NCI-H1436 treated with DMSO at 0.1 percent for 48 hours (cell line): ENCODE results near the gene SORCS2.

Source experiments
- DNase-seq: peaks from one replicate; lab custom pipeline; 2025; lab: John Stamatoyannopoulos, UW

The SORCS2 gene

DNA sequence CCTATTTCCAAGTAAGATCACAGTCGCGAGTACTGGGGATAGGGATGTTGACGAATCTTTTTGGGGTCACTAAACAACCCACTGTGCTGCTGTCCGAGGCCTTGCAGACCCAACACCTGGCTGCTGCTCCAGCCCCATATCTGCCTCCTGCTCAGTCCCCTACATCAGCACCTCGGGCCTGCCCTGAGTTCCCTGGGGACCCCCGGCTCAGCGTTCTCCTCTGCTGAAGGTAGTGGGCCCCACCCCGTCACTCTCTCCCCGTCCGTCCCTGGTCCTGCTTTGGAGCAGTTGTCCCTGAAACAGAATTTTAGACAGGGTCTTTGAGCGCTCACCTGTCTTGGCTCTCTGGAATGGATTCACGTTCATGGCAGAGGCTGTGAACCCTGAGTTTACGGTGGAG is 444.8 kb downstream of the SORCS2 start:
- DNase-seq: no peak

DNA sequence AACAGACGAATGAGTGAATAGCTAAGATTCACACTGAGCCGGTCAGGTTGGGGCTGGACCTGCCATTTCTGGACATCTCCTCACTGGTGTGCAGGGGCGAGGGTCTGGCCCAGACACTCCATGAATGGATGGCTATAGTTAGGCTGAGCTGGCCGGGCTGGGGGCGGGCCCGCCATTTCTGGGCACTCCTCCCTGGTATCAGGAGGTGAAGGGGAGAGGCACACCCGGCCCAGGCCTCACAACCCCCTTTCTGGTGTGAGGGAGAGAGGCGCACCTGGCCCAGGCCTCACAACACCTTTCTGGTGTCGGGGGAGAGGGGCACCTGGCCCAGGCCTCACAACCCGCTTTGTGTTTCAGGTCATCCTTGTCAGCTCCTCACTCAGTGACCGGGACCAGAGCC is 445.6 kb downstream of the SORCS2 start:
- no peak for DNase-seq

DNA sequence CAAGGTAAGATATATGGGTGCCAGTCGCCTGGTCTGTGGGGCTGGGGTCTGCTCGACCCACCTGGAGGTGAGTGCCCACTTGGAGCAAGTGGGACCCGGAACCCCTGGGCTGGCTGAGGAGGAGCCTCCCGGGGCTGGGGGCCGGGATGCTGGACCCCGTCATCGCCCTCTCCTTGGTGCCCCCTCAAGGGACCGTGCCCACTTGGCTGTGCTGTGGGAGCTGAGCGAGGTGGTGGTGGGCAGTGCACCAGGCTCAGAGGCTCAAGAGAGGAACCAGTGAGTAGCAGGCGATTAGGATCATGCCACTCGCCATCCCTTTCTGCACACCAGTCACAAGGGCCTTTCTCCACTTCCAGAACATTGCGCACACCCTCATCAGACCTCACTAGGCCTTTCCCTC is 446.2 kb downstream of the SORCS2 start:
- no peak for DNase-seq

DNA sequence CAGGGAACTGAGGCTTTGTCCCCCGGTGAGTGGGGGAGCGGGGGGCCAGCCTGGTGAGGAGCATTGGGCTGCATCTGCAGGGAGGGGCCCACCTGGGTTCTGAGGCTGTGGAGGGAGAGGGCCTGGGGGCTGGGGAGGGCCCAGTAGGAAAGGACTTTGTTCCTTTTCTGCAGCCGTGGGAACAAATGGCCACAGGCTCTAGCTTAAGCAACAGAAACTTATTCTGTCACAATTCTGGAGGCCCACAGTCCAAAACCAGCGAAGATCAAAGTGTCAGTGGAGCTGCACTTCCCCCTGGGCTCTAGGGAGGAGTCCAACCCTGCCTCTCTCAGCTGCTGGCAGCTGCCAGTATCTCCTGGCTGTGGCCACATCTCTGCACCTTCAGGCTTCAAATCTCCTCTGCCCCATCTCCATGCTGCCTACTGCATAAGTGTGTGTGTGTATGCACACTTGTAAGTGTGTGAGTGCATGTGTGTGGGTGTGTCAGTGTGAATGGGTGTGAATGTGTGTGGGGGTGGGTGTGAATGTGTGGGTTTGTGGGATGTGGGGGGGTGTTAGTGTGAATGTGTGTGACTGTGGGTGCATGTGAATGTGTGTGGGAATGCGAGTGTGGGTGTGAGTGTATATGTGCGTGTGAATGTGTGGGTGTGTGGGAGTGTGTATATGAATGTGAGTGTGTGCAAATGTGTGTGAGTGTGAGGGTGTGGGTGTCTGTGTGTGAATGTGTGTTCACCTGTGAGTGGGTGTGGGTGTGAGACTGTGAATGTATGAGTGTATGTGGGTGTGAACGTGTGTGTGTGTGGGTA is 446.8 kb downstream of the SORCS2 start:
- DNase-seq: no peak

DNA sequence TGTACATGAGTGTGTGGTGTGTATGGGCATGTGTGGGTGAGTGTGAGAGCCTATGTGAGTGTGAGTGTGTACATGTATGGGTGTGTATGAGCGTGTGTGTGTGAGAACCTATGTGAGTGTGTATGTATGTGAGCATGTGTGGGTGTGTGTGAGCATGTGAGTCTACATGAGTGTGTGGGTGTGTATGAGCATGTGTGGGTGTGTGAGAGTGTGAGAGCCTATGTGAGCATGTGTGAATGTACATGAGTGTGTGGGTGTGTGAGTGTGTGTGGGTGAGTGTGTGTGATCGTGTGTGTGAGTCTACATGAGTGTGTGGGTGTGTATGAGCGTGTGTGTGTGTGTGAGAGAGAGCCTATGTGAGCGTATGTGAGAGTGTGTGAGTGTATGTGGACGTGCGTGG is 447.8 kb downstream of the SORCS2 start:
- DNase-seq: no peak

DNA sequence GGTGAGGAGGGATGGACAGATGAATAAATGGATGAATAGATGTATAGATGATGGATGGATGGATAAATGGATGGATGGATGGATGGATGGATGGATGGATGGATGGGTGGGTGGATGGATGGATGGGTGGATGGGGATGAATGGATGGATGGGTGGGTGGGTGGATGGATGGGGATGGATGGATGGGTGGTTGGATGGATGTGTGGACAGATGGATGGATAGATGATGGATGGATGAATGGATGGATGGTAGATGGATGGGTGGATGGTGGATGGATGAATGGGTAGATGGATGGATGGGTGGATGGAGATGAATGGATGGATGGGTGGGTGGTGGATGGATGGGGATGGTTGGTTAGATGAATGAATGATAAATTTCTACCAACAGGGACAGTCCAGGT is 449.4 kb downstream of the SORCS2 start:
- DNase-seq: no peak

DNA sequence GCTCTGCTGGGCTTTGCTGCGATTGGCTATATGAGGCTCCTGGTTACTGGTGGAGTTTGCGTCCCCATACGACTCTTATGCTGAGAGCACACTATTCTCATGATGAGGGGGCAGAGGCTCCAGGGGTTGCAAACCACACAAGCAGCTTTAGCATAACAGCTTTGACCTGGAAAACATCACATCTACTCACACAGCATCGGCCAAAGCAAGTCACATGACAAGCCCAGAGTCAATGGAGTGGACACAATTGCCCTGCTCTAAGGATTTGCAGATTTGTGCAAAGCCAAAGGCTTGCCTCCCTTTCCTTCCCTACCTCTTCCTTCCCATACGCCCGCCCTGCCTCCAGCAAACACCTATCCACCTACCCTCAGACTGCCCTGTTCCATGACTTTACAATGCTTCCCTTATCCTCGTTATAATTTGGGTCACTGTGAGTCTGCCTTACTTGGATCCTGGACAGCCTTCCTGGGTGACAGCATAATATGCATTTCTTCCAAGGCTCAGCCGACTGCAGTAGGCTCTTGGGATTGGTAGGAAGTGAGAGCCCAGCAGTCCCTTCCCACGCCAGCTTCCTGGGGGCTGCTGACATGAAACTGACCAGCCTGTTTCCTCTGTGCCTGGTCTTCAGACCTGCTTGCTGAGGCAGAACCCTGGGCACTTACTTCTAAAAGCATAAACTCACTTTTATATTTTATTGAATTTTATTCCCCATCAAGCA is 450.6 kb downstream of the SORCS2 start:
- DNase-seq: no peak

DNA sequence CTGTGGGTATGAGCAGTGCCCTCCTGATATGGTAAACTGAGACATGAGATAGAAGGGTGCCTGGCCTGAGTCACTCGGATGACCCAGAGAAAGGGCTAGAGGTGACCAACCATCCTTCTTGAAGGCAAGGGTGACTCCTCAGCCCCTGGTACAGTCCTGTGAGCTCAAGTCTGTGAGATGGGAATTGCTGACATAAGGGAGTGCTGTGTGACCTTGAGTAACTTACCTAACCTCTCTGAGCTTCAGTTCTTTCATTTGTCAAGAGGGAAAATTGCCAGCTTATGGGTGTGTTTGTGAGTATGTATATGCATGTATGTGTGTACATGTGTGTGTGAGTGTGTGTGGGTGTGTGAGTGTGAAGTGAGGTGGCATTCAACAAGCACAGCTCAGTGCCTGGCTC is 452.8 kb downstream of the SORCS2 start:
- no peak for DNase-seq

DNA sequence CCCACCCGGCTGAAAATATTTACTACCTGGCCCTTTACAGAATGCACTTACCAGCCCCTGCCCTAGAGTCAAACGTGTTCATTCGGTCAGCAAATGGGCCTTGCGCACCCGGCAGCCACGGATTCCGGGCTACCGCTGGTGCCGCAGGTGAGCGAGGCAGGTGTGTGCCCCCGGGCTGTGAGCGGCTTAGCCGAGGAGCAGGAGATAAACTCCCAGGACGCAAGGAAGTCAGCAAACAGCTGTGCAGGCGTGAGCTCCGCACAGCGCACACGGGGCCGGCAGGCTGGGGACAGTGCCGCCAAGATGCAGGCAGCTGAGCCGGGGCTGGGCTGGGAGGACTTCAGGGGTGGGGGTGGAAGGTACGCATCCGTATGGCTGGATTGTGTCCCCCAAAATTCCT is 453.6 kb downstream of the SORCS2 start:
- no peak for DNase-seq

DNA sequence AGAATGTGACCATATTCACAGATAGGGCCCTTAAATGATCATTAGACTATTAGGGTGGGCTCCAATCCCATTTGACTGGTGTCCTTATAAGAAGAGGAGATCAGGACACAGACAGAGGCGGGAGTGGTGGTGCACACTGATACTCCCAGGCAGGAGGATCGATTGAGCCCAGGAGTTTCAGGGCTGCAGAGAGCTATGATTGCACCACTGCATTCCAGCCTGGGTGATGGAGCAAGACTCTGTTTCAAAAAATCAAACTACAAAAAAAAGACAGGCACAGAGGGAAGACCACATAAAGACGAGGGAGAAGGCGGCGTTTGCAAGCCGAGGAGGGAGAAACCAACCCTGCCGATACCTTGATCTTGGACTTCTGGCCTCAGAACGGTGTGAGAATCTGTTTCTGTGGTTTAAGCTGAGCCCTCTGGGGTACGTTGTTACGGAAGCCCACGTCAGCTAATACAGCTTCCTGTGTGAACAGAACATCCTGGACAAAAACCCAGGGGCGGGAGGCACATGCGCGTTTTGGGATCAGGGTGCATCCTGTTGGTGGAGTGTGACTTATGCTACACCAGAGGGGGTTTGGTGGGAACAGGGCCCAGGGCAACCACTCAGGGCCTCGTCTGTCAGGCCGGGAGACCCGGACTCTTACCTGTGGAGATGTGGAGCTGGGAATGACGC is 454.2 kb downstream of the SORCS2 start:
- no peak for DNase-seq

DNA sequence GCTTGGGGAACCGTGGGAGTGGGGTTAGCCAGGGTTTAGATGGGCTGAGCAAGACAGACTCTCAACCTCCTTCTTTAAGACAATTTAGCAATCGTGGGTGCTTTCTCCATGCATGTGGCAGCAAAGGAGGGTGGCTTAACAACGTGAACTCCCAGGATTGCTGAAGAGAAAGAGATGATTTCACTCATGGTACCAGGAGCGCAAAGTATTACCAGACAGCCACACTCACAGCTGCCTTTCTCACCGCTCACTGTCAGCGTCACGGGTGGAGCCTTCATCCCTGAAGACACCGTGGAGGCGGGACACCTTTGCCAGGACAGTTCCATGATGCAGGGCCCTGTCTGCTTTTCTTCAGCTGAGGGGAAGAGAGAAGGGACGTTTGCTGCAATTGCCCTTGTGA is 454.8 kb downstream of the SORCS2 start:
- no peak for DNase-seq

DNA sequence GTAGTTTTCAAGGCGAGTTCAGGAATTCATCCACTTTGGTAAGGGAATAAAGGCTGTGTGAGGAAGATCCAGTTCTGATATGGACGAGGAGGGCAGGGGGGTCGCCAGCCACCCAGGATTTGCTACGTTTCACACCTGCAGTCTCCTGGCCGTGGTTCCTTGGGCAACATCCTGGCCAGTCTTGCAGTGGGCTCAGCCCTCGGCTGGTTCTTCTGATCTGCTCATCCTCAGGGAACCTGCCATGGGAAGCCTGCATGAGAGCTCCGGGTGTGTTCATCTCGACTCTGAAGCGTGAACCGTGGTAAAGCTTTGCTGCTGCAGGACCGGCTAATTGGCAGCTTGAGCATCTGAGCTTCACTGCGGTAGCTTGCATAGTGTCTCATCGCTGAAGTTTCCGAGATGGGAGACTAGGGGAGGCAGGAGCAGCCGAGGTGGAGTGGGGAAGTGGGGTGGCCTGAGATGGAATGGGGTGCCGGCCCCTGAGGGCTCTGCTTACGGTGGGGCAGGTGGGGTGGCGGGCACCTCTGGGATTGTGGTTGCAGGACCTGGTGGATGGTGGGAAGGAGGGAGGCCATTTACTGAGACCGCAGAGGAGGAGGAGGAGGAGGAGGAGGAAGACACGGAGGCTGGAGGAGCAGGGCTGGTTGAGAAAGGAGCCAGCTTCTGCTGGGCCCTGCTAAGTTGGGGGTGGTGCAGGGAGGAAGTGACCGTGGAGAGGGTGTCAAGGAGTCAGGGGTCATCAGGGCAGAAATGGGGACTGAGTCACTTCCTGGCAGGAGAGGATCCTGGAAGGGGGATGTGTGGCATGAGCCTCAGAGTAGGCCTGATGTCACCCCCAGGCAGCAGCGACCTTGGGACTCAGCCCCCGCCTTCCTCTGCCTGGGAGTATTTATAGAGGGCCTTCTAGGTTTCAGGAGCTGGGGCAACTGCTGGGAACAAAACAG is 455.5 kb downstream of the SORCS2 start:
- no peak for DNase-seq

DNA sequence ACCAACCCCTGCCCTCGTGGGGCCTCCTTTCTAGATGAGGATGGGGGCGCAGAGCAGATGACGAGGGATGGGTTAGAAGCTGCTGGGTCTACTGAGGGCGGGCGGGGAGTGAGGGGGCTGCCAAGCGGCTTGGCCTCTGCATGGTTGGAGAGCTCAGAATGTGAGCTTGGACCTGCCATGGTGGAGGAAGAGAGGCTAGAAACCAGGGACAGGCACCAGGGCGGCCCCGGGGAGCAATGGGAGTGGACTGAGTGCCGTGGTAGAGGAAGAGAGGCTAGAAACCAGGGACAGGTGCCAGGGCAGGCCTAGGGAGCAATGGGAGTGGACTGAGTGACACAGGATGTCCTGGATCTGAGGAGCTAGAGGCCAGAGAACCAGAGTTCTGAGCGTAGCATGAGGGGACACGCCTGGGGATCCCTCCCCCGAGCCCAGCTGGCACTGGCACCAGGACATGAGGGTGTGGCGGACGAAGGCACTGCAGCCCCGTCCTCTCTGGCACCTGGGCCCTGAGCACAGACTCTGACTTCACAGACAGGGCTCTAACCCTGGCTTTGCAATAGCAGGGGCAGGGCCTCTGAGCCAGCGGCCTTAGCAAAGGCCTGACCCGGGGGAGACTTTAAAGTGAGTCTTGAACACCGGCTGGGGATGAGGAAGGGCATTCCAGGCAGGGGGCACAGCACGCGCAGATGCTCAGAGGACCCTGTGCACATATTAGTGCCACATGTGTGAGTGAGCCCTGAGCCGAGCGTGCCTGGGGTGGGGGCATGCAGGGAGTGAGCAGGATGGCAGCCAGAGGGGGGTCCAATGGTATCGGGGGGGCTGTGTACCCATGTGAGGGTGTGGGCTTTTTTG is 456.4 kb downstream of the SORCS2 start:
- DNase-seq: no peak

DNA sequence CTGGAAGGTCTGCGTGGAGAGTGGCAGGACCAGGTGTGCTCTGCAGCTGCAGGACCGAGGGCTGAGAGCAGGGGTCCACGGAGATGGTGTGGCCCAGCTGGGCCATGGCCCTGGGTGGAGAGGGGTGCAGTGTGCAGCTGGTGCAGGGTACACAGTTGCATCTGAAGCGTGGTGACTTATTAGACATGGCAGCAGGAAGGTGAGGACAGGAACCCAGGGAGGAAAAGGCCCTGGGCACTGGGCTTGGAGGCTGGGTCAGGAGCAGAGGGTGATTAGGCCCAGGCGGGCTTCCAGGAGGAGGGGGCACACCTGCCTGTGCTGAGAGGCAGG is 457.0 kb downstream of the SORCS2 start:
- no peak for DNase-seq

DNA sequence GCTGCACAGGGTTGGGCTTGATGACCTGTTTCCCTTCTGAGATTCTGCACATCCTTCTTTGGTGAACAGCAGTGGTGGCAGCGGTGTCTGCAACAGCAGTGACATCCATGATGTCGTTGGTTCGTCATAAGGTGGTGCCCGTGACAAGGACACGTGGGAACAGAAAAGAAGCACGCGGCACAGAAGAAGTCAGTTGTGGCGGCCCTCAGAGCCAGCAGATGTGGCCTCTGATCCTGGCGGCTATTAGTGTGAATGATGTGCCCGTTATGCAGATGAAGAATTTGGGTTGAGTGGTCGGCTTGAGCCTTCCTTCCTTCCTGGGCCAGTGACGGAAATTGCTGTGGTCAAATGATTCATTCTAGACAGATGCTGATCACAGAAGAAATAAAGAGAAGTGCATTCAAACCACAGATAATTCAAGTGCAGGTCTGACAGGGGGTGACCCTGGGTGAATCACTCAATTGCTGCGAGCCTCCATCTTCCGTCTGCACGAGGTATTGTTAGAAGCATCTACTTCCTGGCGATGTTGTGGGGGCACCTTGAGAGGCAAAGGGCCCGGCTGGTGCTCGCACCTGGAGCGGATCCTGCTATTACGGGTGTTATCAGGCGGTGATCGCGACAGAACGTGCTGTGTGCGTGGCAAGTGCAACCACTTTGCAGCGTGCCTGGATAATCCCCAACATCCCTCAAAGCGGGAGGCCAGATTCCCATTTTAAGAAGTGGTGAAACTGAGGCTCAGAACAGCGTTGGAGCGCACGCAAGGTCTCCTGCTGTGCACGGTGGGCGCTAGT is 457.6 kb downstream of the SORCS2 start:
- no peak for DNase-seq

DNA sequence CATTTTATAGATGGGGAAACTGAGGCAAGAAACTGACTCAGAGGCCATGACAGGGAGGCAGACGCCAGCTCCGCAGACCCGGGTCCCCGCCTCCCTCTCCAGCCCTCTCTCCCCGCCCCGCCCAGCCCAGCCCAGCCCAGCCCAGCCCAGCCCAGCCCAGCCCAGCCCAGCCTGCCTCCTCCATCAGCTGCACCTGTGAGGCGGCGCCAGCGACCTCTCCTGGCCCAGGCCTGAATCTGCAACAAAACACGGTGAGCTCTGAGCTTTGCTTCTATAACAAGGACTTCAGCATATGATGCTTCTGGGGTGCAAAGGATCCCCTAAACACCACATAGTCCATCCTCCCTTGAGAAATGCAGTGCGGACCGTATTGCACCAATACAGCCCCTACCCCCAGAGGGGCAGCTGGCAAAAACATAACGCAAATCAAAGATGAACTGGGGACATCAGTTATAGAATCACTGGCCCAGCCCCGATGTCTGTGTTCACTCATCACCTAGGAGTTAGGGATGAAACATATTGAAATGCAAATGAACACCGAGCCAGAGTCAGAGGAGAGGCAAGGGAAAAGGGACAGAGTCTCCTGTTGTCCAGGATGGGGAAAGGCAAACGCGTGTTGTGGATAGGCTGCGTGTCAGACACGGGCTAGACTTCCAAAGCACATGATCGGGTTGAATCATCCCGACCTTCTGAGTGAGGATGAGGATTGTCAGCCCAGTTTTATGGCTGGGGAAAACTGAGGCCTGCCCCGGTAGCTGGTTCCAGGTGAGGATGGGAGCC is 458.5 kb downstream of the SORCS2 start:
- DNase-seq: no peak

DNA sequence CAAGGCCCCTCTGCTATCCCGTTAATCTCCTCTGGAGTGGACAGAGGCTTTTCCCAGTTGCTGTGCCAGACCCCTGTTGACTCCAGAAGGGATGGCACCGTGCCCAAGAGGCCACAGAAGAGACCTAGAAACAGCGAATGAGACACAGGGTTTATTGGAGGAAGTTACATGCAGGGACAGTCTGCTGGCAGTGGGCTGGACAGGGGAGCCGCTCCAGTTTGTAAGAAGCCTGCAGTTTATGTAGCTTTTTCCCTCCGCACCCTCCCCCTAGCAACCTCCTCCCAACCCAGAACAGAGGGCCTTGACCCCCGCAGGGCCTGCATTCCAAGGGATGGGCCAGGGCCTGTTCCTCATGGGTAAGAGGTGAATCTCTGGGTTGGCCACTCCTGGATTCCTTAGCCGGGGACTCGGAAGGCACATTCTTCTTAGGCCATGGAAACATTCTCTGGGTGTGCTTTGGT is 459.2 kb downstream of the SORCS2 start:
- DNase-seq: no peak

DNA sequence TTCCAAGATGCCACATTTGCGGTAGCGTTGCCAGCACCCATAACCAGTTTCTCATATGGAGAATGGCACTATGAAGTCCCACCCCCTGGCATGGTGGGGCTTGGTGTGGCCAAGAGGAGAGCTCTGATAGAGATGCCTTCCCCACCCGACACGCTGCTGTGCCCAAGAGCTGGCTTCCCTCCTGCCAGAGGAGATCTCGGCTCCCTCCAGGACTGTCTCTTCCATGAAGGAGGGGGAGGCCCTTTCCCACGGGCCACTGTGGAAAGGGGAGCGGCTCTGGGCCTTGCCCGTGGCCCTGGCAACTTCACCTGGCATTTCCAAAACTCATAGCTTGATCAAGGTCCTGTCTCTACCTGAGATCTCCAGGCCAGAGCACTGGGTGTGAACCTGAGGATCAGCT is 459.7 kb downstream of the SORCS2 start:
- DNase-seq: no peak

DNA sequence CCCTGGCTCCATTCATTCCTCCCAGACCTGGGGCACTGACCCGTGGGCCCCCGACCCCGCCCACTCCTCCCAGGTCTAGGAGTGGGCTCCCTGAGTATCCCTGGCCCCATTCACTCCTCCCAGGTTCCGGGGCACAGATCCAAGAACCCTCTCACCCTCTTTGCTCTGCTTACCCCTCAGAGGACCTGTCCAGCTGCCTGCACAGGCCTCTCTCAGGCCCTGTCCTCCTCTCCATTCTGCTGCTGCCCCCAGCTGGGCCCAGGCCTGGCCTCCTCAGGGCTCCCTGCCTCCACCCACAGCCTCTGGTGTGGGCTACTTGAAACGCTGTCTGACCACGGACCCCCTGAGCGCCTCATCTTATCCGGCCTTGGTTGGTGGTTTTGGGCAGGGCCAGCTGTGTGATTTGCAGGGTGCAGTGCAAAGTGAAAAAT is 460.1 kb downstream of the SORCS2 start:
- DNase-seq: no peak
